NB4 (cell line): ENCODE data around the gene KRT12.

Source experiments
- CTCF ChIP-seq: IDR thresholded peaks from one replicate; pipeline ENCODE4 v1.5.1; 2012; ENCODE audit warnings: low read depth, low read length
- POLR2A ChIP-seq: IDR thresholded peaks from 2 replicates; pipeline ENCODE4 v1.6.1; 2011; ENCODE audit warnings: mild to moderate bottlenecking; ENCODE audit not compliant: insufficient read length; ENCODE audit errors: extremely low read depth

- TF ChIP-seq CTCF (no peak), POLR2A (no peak)
Observed at GRCh38 chr17:40873255-40873654, 6.2 kb upstream of the KRT12 start.
